ENCODE data around the gene COPS3. TPM values are rescaled to one million over a fixed set of nuclear protein-coding genes. Genes with fewer than 3 reads are reported as not detected.
"Not testable (repeated sequence)": the region's sequence is repeated elsewhere in the genome, so short reads cannot be mapped to it uniquely, and the experiment has no call there.

COPS3 gene
- total and polyA plus RNA-seq, 2 of the 4 experiments (the other 2 are of a cell fraction) = 71.4 to 144 TPM

GRCh38 chr17:17277431-17277830 lies 3.6 kb downstream of the COPS3 start:
- intact Hi-C loops (cut with micrococcal nuclease); CTCF ChIA-PET; BruUV-seq (replicated peaks): not testable (repeated sequence)

More at GRCh38 chr17:17277431-17277830, 3.6 kb downstream of the COPS3 start:
- DNase-seq; H4K8ac ChIP-seq (ENCODE audit: low read depth in 2 of 2, low read length in 2 of 2); H3K18ac ChIP-seq (ENCODE audit: low read depth, low read length); dilution Hi-C loops (cut with HindIII; ENCODE audit: low sequenced_read_pairs, unreplicated experiment); POLR2A ChIA-PET (ENCODE audit: unreplicated experiment); H3K56ac ChIP-seq (ENCODE audit: extremely low read depth, insufficient read depth, low read length); H2BK120ac ChIP-seq (ENCODE audit: low read depth, low read length); H3K4me2 ChIP-seq (ENCODE audit: low read depth, low read length); H2BK5ac ChIP-seq (ENCODE audit: low read depth, low read length, poor library complexity, severe bottlenecking); H3K14ac ChIP-seq (replicated peaks; ENCODE audit: low read depth, low read length); H3K4me3 ChIP-seq (ENCODE audit: insufficient read depth, low read depth, low read length); H3K9me1 ChIP-seq (ENCODE audit: insufficient read depth, low read length); H4K91ac ChIP-seq (ENCODE audit: insufficient read depth, low read depth, low read length); H2BK20ac ChIP-seq (ENCODE audit: low read depth, low read length); H3K4me1 ChIP-seq (ENCODE audit: control insufficient read depth, insufficient read depth, low read length); ATAC-seq (ENCODE audit: low read depth); H3K9me3 ChIP-seq (ENCODE audit: control insufficient read depth, insufficient read depth, low read length); H3K9ac ChIP-seq (ENCODE audit: low read depth, low read length); H2AK9ac ChIP-seq (replicated peaks; ENCODE audit: low read depth, low read length, poor library complexity); H3K27ac ChIP-seq (ENCODE audit: insufficient read depth, low read length); H2AFZ ChIP-seq (replicated peaks; ENCODE audit: low read length, poor library complexity); H3K4ac ChIP-seq (ENCODE audit: low read depth, low read length); H3K23ac ChIP-seq (ENCODE audit: low read depth, low read length); H4K5ac ChIP-seq (ENCODE audit: low read depth, low read length); in situ Hi-C loops (cut with MboI; ENCODE audit: low sequenced_read_pairs); H2AK5ac ChIP-seq (ENCODE audit: low read depth, low read length); H3K27me3 ChIP-seq (ENCODE audit: control insufficient read depth, insufficient read depth, low read length); H2BK15ac ChIP-seq (ENCODE audit: low read depth, low read length): not testable (repeated sequence)
- 100% methylated on average over 3 of the region's 5 CpGs; no CpG with 5 or more reads in 1 of the 2 experiments for WGBS, 2 experiments (ENCODE audit: extremely low coverage in 2 of 2, insufficient read length in 1 of 2)
- Histone ChIP-seq H3K79me1 (ENCODE audit: low read depth in 1 of 2, low read length in 2 of 2) (peaks cover 17 to 53% of the 10 kb centered on the region in 2 experiments), H3K36me3 (ENCODE audit: control insufficient read depth, insufficient read depth, low read length) (peaks cover 18% of the 10 kb centered on the region), H4K20me1 (ENCODE audit: insufficient read depth, low read length) (peaks cover 32% of the 10 kb centered on the region; the same call in 1 of the 2 replicates)
